HG03066 (cell line): ENCODE results near the gene MAJIN.
"Not testable (repeated sequence)": the region's sequence is repeated elsewhere in the genome, so short reads cannot be mapped to it uniquely, and the experiment has no call there.

Experiments used
- ATAC-seq: cut with Tn5 transposase; IDR thresholded peaks from one replicate; pipeline ENCODE4 v1.9.1; 2021; ENCODE audit warnings: low read depth; ENCODE audit not compliant: unreplicated experiment

MAJIN gene

DNA sequence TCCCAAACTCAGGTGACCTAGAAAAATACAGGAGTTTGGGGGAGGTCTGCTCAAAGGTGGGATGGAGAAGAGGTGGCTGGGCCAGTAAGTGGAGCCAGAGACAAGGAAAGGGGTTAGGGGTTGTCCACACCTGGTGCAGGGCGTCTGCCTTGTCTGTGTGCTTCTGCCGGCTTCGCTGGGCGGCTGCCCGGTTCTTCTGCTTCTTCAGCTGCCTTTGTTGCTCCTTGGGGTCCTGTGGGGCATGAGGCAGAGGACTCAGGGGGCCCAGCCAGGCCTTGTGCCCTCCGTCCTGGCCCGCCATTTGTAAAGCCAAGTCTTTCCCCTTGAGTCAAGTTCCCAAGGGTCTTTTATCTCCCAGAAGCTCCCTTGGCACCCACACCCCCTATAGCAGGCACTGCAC lies 22.4 kb upstream of the MAJIN start:
- ATAC-seq = no peak

DNA sequence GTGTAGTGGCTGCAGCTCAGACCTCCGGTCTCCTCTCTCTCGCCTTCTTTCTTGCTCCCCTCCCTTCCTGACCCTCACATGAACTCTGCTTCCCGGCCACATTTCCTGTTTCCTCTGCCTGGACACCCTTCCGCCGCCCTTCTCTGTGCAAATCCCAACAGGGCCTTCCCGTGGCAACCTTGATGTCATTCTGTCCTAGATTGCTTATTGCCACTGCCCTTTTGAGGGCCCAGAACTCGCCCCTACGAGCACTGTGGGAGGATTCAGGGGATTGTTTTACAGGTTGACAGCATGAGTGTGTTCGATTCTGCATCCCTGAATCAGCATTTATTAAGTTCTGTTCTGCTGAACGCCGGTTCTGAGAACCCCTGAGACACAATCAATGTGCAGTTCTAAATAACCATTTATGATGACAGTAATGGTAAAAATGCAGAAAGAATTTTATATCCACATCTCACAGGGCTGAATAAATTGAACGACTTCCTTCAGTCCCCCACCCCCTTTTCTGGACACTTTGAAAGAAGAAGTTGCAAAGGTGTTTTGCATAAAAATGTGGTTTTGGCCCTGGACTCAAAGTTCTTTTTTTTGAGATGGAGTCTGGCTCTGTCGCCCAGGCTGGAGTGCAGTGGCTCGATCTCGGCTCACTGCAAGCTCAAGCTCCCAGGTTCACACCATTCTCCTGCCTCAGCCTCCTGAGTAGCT lies 18.5 kb upstream of the MAJIN start:
- ATAC-seq = no peak

DNA sequence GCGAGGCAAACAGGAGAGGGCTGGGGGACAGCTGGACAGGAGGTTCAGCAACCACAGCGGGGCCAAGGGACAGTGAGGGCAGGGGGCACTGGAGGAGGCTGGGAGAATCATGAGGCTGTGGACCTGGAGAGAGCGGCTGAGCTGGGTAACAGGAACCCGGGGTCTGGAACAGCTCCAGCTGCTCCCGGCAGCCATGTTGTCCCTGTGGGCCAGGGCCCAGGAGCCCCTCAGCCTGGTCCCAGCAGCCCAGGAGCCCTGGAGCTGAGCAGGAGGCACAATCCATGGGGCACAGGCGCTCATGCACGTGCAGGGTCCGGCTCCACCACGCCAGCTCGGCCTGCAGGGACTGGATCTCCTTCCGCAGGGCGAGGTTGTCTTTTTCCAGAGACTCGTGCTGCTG lies 17.5 kb upstream of the MAJIN start:
- ATAC-seq = no peak

DNA sequence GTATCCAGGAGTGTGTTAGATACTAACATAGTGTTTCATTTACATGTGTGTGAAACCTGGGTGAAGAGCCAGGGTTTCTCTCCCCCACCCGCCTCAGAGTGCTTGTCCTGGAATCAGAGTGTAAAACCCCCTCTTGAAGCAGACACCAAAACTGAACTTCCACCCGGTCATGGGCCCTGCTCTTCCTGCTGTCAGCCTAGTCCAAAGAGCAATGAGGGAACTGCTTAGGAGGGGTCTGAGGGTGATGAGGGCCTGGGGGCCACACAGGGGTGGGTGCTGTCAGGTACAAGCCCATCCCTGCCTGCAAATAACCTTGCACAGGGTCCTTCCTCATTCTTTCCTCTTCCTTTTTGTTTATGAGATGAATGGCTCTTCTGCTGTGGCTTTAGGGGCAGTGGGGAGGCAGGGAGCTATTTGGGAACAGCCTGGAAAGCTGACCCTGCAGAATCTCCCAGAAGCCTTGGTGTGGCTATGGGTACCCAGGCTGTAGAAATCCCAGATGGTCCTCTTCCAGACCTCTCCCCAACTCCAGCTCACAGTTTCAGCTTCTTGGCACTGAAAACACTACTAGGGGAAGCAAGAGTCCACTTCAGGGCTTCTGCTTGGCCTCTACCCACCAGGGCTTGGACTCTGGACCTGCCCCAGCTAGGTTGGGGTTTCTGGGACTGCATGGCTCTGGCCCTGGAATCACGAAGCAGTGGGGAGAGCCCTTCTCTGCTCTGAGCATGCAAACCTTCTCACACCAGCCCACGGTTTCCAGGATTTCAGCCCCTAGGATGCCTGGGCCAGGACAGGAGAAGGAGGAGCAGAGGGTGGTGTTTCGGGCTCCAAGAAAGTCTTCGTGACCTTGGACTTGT lies 16.3 kb upstream of the MAJIN start:
- ATAC-seq = no peak

DNA sequence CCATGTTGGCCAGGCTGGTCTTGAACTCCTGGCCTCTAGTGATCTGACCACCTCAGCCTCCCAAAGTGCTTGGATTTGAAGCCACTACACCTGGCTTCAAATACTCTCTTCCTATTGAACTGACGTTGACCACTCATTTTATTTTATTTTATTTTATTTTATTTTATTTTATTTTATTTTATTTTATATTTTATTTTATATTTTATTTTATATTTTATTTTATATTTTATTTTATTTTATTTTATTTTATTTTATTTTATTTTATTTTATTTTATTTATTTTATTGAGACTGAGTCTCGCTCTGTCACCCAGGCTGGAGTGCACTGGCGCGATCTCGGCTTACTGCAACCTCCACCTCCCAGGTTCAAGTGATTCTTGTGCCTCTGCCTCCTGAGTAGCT lies 11.4 kb upstream of the MAJIN start:
- not testable (repeated sequence) for ATAC-seq

DNA sequence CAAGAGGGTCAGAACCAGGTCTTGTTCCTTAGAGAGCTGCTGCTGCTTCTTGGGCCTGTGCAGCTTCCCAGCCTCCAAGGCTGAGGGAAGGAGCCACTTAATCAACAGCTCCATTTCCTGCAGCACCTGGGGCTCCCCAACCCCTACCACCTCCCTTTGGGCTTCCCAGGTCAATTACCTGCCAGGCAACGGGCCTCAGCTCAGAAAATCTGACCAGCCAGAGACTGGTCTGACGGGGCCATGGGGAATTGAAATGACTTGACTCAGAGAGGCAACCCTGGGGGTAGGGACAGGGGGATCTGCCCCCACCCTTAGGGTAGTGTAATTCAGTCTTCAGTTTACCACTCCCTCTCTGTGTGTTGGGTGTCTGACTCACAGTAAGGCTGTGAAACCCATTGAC lies 4.7 kb upstream of the MAJIN start:
- ATAC-seq = no peak

DNA sequence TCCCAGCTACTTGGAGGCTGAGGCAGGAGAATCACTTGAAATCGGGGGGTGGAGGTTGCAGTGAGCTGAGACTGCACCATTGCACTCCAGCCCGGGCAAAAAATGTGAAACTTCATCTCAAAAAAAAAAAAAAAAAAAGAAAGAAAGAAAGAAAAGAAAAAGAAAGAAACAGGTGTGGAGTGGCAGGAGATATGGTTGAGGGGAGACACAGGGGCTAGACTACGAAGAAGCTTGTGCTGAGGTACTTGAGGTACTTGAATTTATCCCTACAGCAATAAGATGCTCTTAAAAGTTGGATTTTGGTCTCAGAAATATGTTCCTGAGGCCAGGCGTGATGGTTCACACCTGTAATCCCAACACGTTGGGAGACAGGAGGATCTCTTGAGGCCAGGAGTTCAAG lies 2.2 kb upstream of the MAJIN start:
- ATAC-seq = no peak

DNA sequence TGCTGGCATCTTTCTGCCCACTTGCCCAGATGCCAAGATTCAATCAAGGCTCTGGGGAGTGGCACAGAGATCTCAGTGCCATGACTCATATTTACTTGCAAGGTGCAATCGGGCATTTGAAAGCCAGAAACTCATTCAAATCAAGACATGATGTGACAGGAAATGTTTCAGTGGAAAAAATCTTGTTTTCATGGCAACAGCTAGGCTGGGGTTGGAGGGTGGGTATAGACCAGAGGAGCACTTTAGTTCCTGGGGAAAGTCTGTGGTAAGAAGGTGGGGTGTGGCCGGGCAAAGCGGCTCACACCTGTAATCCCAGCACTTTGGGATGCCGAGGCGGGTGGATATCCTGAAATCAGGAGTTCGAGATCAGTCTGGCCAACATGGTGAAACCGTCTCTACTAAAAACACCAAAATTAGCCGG lies 1.2 kb downstream of the MAJIN start:
- ATAC-seq = no peak

DNA sequence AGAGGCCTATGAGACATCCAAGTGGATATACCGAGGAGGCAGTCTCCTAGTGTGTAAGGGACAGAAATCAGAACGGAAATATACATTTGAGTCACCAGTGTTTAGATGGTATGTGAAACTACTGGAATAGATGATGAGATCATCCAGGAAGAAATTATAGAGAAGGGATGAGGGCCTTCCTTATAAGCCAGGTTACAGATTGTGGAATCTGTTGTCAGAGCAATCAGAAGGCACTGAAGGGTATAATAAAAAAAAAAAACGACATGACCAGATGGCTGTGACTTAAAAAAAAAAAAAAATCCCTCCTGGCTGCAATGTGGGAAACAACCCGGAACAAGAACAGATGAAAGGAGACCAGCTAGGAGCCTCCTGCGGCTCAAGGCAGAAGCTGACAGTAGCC lies 2.7 kb downstream of the MAJIN start:
- no peak for ATAC-seq

DNA sequence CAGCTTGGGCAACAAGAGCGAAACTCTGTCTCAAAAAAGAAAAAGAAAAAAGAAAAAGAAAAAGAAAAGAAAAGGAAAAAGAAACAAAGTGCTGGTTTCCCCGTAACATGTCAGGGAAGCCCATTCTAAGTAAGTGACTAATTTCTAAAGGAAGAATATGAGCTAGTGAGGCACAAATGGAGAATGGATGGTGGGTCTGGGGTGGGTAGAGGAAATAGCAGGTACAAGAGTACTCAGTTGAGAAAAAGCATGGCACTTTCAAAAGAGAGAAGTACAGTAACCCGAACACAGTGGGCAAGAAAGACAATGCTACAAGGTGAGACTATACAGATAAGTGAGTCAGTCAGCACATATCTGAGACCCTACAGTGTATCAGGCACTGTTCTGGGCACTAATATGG lies 4.5 kb downstream of the MAJIN start:
- no peak for ATAC-seq

DNA sequence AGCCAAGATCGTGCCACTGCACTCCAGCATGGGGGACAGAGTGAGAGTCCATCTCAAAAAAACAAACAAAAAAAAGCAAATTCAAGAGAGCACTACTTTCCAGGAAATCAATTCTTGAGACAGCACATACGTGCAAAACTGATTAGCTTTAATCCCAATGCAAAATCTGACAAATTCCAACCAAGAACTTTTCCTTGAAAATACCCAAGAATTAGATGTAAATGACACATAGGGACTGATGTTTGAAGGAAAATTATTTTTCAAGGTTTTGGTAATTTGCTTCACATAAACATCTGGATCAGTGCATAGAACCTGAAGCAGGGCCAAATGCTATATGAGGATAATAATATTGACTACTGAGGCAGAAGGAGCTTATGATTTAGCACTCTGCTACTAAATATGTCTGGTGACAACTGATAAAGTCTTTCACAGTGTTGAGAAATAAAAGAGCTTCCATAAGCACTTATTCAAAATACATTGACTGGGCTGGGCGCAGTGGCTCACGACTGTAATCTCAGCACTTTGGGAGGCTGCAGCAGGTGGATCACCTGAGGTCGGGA lies 8.8 kb downstream of the MAJIN start:
- ATAC-seq = no peak

DNA sequence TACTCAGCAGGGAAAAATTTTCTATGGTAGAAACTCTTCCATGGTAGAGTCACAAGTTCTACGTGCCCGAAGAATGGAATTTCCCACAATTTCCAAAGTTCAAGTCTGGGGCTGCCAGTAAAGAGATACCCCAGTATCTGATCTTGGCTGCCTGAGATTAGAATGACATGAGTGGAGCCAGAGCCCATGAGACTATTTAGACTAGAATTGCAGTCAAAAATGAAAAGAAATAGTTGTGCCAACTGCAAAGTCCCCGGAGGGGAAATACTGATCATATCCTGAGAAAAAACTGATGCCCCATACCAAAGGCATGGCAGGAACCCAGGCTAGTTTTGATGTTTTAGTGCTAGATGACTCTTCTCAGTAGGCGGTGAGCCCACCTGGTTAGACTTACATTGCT lies 11.2 kb downstream of the MAJIN start:
- ATAC-seq = no peak

DNA sequence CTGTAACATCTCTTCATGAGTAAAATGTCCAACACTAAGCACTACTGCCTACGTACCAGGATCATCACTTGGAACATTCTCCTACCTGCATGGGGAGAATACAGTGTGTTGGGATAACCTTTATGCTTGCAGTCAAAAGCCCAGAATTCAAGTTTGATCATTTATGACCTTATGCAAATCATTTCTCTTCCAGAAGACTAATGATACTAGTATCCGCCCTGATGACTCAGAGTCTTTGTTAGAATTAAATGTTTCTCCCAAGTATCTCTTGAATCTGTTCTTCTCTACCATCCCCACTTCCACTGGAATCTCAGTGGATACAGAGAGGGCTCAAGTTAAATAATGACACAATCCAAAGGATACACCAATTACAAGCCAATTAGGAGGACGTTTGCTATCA lies 12.4 kb downstream of the MAJIN start:
- ATAC-seq = no peak

DNA sequence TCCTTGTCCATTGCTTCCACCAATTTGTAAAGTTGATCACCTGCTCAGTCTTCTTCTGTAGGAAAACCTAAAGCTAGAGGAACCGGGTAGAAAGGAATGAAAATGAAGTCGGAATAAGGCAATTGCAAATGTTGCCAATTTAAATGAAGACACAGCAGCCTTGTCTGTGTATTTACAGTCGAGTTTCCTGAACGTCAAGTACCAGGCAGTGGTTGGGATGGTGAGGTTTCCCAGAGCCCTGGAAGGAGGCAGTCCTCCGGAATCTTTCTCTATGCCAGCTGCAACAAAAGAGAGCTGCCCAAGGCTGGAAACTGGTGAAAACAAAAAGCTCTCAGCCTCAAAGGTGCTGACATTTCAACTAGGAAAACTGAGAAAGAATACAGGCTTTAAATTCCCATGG lies 17.7 kb downstream of the MAJIN start:
- ATAC-seq = no peak

DNA sequence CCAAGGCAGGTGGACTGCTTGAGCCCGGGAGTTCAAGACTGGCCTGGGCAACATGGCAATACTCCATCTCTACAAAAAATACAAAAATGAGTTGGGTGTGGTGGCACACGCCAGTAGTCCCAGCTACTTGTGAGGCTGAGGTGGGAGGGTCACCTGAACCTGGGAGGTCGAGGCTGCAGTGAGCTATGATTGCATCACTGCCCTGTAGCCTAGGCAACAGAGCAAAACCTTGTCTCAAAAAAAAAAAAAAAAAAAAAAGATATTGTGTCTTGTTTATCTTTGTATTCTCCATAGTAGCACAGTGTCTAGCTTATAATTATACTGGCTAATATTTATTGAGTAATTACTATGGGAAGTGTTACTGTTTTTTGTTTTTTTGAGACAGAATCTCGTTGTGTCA lies 20.4 kb downstream of the MAJIN start:
- ATAC-seq = no peak

DNA sequence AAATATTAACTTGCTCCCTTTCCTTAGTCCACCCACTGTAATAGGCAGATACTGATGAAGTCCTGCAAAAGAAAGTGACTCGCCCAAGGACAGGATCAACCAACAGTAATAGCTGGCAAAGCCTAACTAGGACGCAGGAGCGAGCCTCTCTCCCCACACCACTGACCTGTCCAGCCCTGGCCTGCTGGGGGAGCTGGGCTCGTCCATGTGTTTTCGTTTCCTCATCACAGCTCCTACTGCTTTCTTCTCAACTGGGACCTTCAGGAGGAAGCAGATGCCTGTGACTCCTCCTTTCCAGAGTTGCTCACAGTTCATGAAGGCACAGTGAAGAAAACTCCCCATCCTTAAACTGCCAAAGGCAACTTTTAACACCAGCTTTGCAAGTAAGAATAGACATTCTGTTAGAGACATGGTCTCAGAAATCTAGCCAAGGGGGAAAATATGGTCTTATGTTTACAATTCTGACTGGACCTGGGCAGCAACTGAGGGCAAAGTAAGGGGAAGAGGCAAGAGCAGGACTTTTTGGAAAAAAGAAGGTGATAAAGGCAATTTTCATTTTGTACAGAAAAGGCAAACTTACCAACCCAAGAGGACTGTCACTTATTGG lies 24.6 kb downstream of the MAJIN start:
- no peak for ATAC-seq

DNA sequence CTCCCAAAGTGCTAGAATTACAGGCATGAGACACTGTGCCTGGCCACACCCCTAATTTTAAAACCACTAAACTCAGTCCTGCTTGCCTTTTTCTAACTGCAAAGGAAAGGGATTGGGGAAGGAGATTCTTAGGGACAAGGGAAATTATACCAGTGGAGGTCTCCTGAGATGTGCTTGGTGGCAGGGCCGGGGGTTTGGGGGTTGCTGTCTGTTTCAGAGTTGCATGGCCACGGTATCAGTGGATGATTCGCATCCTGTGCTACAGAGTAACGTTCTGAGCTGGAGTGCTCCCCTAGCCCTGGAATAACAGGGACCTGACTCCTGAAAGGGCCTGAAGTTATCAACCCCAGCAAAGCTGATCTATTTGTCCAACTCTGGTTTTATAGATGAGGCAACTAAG lies 35.4 kb downstream of the MAJIN start:
- ATAC-seq = no peak

DNA sequence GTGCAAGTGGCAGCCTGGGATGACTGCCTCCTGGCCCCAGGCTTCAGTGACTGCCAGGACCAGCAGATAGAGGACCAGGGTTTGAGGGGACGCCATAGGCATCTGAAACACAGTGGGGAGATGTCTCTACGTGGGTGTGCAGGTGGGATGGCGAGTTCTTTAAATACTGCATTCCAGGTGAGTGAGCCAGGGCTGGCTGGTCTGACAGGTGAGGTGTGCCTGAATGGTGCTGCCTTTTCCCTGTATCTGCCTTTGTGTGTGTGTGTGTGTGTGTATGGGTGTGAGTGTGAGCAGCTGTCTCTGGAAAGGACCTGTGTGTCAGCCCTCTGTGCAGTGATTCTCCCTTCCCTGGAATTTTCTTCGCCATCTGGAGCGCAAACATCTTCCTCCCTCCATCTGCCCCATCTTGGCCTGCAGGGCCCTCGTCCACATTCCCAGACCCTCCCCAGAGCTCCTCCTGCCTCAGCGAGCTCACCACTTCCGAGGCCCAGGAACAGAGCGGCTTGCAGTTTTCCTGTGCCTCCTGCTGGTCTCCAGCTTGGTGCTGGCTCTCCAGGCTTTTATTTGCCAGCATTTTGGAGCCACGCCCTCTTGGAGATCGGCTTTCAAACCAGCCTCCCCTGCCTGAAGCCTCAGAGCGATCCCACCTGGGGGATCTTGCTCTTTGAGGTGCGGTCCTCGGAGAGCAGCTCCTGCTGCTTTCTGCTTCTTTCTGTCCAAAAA lies 36.4 kb downstream of the MAJIN start, which contains the start of gene GPHA2:
Gene GPHA2 (minus strand): TSS at position 535 of the 723 bp plus-strand sequence. CDS start 433 bp downstream, at position 102.
- no peak for ATAC-seq

DNA sequence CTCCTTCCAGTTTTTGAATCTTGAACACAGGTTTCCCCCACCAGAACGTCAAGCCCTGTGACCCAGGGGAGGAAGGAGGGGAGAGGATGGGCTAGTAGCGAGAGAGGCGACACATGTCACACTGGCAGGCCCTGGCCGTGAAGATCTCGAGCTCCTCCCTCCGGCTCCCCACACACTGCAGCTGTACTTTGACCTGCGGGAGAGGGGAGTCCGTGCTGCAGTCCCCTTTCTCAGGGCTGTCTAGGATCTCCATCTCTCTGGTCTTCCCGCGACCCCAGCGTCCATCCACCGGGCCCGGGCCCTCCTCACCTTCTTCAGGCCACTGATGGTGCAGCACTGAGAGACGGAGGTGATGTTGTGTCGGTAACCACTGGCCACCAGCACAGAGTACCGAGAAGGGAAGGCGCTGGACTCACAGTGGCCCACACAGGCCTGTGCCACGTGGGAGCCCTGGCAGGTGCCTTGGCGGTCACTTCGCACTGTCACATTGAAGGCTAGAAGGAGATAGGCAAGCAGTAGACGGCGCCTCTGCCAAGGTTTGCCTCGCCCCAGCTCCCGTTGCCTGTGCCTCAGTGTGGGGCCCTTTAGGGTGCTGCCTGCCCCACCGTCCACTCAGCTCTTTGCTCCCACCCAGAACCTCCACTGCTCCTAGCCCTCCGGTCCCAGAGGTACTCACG lies 37.1 kb downstream of the MAJIN start:
- ATAC-seq = no peak
